ENCODE measurements around the gene RAD54L. TPM values are rescaled to one million over a fixed set of nuclear protein-coding genes. Genes with fewer than 3 reads are reported as not detected.

The RAD54L gene
- total RNA-seq, 1 donor from 2014 or later = 17.0 TPM

DNA sequence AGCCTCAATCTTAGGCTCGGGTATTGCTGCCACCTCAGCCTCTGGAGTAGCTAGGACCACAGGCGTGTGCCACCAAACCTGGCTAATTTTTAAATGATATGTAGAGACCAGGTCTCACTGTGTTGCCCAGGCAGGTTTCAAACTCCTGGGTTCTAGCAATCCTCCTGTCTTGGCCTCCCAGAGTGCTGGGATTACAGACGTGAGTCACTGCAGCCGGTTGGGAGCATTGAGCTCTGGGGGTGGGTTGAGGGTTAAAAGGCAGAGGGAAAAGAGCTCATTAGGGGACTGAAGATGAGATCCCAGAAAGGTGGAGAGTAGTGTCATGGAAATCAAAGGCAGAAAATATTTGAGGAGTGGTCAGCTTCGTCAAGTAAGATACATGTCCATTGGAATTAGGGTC lies 7.1 kb downstream of the RAD54L start:
- Mint-ChIP-seq H3K27ac (no peak overlapping the region), H3K4me3 (ENCODE audit: low read depth) (no peak overlapping the region), H3K27me3 (no peaks in the 10 kb centered on the region), H3K9me3 (ENCODE audit: low read depth) (no peaks in the 10 kb centered on the region), H3K36me3 (ENCODE audit: insufficient read depth) (peaks cover 10% of the 10 kb centered on the region), H3K4me1 (ENCODE audit: low read depth) (peaks cover 4% of the 10 kb centered on the region)
- no peak for DNase-seq (ENCODE audit: low spot score, unreplicated experiment)
- TF ChIP-seq, protein P1, sequence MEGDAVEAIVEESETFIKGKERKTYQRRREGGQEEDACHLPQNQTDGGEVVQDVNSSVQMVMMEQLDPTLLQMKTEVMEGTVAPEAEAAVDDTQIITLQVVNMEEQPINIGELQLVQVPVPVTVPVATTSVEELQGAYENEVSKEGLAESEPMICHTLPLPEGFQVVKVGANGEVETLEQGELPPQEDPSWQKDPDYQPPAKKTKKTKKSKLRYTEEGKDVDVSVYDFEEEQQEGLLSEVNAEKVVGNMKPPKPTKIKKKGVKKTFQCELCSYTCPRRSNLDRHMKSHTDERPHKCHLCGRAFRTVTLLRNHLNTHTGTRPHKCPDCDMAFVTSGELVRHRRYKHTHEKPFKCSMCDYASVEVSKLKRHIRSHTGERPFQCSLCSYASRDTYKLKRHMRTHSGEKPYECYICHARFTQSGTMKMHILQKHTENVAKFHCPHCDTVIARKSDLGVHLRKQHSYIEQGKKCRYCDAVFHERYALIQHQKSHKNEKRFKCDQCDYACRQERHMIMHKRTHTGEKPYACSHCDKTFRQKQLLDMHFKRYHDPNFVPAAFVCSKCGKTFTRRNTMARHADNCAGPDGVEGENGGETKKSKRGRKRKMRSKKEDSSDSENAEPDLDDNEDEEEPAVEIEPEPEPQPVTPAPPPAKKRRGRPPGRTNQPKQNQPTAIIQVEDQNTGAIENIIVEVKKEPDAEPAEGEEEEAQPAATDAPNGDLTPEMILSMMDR (IDR thresholded peaks at IDR 0.05; ENCODE audit: unreplicated experiment) = no peak

DNA sequence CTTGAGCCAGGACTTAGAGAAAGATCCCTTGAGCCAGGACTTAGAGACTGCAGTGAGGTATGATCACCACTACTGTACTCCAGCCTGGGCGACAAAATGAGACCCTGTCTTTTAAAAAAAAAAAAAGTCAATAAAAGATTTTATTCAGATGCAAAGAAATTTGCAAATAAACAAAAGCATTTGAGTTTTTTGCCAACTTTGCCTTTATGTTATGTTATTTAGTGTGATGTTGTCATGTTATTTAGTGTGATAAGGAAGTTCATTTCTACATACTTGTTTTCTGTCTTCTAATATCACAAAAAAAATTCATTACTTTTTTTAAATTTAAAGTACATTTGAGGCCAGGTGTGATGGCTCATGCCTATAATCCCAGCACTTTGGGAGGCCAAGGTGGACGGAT lies 9.0 kb downstream of the RAD54L start:
- Mint-ChIP-seq H3K9me3 (ENCODE audit: low read depth) (no peaks in the 10 kb centered on the region), H3K36me3 (ENCODE audit: insufficient read depth) (peaks cover 16% of the 10 kb centered on the region), H3K4me3 (ENCODE audit: low read depth) (no peak overlapping the region), H3K27ac (no peak overlapping the region), H3K4me1 (ENCODE audit: low read depth) (peaks cover 4% of the 10 kb centered on the region), H3K27me3 (no peaks in the 10 kb centered on the region)
- DNase-seq (ENCODE audit: low spot score, unreplicated experiment) = no peak
- TF ChIP-seq, protein P1 (IDR thresholded peaks at IDR 0.05; ENCODE audit: unreplicated experiment) = no peak

DNA sequence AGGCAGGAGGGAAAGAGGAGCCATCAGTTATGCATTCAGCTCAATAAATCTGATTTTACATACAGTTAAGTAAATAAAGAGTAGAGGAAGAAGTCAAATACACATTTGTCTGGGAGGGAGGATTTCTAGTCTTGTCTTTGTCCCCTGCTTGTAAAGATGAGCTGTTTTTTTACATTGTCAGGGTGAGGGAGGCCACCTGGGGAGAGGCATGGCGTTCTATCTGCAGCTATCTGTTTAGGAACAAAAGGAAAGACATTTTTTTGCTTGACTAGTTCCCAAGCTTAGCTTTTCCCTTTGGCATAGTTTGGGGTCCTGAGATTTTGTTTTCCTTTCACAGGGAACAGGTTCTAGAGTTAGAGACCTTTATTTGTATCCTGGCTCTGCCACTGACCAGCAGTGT lies 14.9 kb downstream of the RAD54L start:
- peaks cover 13% of the 10 kb centered on the region for H3K36me3 Mint-ChIP-seq (ENCODE audit: insufficient read depth)

DNA sequence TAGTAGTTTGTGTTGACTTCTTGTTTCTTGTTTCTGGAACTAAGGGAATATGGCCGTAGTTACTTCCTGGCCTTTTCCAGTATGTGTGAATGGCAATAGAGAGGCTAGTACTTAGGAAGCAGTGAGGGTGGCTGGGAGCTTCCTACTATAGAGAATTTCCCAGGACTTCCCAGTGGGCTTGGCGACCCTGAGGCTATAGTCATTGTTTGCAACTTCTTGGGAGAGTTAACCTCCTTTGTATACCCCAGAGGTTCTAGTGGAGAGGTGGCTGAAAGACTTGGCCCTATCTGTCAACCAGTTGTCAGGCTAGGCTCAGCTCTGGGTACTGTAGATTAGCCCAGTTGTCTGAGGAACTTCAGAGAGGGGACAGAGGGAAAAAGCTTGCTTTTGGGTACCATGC lies 15.6 kb downstream of the RAD54L start:
- H3K27me3 Mint-ChIP-seq = no peaks in the 10 kb centered on the region
- TF ChIP-seq, protein P1 (IDR thresholded peaks at IDR 0.05; ENCODE audit: unreplicated experiment) = no peak
- no peaks in the 10 kb centered on the region for H3K9me3 Mint-ChIP-seq (ENCODE audit: low read depth)
- no peaks in the 10 kb centered on the region for H3K4me1 Mint-ChIP-seq (ENCODE audit: low read depth)
- no peak for DNase-seq (ENCODE audit: low spot score, unreplicated experiment)
- H3K4me3 Mint-ChIP-seq (ENCODE audit: low read depth) = no peak overlapping the region
- no peak overlapping the region for H3K27ac Mint-ChIP-seq
- peaks cover 14% of the 10 kb centered on the region for H3K36me3 Mint-ChIP-seq (ENCODE audit: insufficient read depth)

More for the DNA sequence above, 14.9 kb downstream of the RAD54L start:
- Mint-ChIP-seq H3K27ac (no peak overlapping the region), H3K9me3 (ENCODE audit: low read depth) (no peaks in the 10 kb centered on the region), H3K4me3 (ENCODE audit: low read depth) (no peak overlapping the region), H3K4me1 (ENCODE audit: low read depth) (no peaks in the 10 kb centered on the region), H3K27me3 (no peaks in the 10 kb centered on the region)
- no peak for DNase-seq (ENCODE audit: low spot score, unreplicated experiment)
- TF ChIP-seq, protein P1 (IDR thresholded peaks at IDR 0.05; ENCODE audit: unreplicated experiment) = no peak

DNA sequence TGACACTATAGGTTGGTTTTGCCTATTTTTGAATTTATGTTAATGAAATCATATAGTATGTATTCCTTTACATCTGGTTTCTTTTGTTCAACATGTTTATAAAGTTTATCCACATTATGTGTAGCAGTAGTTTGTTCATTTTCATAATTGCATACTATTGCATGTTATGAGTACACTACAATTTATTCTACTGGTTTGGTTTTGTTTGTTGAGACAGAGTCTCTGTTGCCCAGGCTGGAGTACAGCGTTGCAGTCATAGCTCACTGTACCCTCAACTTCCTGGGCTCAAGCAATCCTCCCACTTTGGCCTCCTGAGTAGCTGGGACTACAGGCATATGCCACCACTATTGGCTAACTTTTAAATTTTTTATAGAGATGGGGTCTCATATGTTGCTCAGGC lies 21.0 kb downstream of the RAD54L start:
- H3K9me3 Mint-ChIP-seq (ENCODE audit: low read depth) = no peaks in the 10 kb centered on the region
- H3K36me3 Mint-ChIP-seq (ENCODE audit: insufficient read depth) = peaks cover 12% of the 10 kb centered on the region
- no peak for DNase-seq (ENCODE audit: low spot score, unreplicated experiment)
- H3K27ac Mint-ChIP-seq = no peak overlapping the region
- H3K4me1 Mint-ChIP-seq (ENCODE audit: low read depth) = no peaks in the 10 kb centered on the region
- TF ChIP-seq, protein P1 (IDR thresholded peaks at IDR 0.05; ENCODE audit: unreplicated experiment) = no peak
- H3K4me3 Mint-ChIP-seq (ENCODE audit: low read depth) = no peak overlapping the region
- H3K27me3 Mint-ChIP-seq = no peaks in the 10 kb centered on the region
